ENCODE results near the gene ANKRD39.

GRCh38 chr2:96895746-96896651 is 38.2 kb upstream of the ANKRD39 start:
- TF ChIP-seq ZNF274 (IDR thresholded peaks at IDR 0.05; ENCODE audit: borderline replicate concordance, extremely low read depth, low read length) (no peak), SRF (IDR thresholded peaks at IDR 0.05; ENCODE audit: low read depth, low read length) (no peak), YY1 (IDR thresholded peaks at IDR 0.05; ENCODE audit: low read depth, low read length) (no peak), NRF1 (IDR thresholded peaks at IDR 0.05; ENCODE audit: low read depth, low read length) (no peak), SUZ12 (IDR thresholded peaks at IDR 0.05; ENCODE audit: low read length) (no peak), POLR2A (IDR thresholded peaks at IDR 0.05; ENCODE audit: control extremely low read depth in 1 of 2, low read depth in 2 of 2, low read length in 2 of 2) (no peak)
- TF ChIP-seq, protein P1, sequence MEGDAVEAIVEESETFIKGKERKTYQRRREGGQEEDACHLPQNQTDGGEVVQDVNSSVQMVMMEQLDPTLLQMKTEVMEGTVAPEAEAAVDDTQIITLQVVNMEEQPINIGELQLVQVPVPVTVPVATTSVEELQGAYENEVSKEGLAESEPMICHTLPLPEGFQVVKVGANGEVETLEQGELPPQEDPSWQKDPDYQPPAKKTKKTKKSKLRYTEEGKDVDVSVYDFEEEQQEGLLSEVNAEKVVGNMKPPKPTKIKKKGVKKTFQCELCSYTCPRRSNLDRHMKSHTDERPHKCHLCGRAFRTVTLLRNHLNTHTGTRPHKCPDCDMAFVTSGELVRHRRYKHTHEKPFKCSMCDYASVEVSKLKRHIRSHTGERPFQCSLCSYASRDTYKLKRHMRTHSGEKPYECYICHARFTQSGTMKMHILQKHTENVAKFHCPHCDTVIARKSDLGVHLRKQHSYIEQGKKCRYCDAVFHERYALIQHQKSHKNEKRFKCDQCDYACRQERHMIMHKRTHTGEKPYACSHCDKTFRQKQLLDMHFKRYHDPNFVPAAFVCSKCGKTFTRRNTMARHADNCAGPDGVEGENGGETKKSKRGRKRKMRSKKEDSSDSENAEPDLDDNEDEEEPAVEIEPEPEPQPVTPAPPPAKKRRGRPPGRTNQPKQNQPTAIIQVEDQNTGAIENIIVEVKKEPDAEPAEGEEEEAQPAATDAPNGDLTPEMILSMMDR (IDR thresholded peaks at IDR 0.05; ENCODE audit: control extremely low read depth in 1 of 3, insufficient read depth in 1 of 3, low read depth in 1 of 3, low read length in 3 of 3) = no peak

All from H1 (cell line).